Hepatocyte (in vitro differentiated cells): ENCODE measurements around the gene DOK5.

ENCODE experiments used
- EZH2 ChIP-seq: fragments of 200-600 bp; sonication (generic); IDR thresholded peaks from 2 replicates; pipeline ENCODE4 v1.6.1; 2016; ENCODE audit warnings: antibody characterized with exemption, mild to moderate bottlenecking, borderline replicate concordance
- EZH2phosphoT487 ChIP-seq: fragments of 200-600 bp; sonication (generic); IDR thresholded peaks from one replicate; pipeline ENCODE4 v1.6.1; 2018; ENCODE audit warnings: antibody characterized with exemption, mild to moderate bottlenecking, low read depth, moderate library complexity; ENCODE audit not compliant: unreplicated experiment, severe bottlenecking
- TF ChIP-seq, protein P1 (sequence below): fragments of 200-600 bp; sonication (generic); IDR thresholded peaks from 2 replicates; pipeline ENCODE4 v1.5.1; 2016; ENCODE audit warnings: antibody characterized with exemption, mild to moderate bottlenecking; ENCODE audit not compliant: poor library complexity

DNA sequence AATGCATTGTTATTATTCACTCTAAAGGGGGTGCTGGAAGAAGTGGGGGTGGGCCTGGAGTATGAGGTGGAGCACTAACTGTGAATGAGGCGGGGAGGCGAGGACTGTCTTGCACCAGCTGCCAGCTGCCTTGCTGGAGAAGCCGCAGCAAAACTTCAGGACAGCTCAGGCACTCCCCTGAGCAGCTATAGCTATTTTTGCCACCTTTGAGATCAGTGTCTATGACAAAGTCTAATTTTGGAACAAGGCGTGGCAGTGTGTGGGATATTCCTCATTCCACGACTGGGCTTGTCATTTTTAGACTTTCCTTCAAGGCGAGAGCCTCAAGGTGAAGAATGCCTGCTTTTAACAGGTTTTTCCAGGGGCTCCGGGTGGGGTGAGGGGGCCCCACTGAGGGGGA is 143.8 kb downstream of the DOK5 start:
- TF ChIP-seq, protein P1, sequence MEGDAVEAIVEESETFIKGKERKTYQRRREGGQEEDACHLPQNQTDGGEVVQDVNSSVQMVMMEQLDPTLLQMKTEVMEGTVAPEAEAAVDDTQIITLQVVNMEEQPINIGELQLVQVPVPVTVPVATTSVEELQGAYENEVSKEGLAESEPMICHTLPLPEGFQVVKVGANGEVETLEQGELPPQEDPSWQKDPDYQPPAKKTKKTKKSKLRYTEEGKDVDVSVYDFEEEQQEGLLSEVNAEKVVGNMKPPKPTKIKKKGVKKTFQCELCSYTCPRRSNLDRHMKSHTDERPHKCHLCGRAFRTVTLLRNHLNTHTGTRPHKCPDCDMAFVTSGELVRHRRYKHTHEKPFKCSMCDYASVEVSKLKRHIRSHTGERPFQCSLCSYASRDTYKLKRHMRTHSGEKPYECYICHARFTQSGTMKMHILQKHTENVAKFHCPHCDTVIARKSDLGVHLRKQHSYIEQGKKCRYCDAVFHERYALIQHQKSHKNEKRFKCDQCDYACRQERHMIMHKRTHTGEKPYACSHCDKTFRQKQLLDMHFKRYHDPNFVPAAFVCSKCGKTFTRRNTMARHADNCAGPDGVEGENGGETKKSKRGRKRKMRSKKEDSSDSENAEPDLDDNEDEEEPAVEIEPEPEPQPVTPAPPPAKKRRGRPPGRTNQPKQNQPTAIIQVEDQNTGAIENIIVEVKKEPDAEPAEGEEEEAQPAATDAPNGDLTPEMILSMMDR, result no peak
- no peak for TF ChIP-seq EZH2
- TF ChIP-seq EZH2phosphoT487, result no peak
